Adipose tissue (tissue), 3 donors: ENCODE data around the gene DNAJB9. TPM values are rescaled to one million over a fixed set of nuclear protein-coding genes. Genes with fewer than 3 reads are reported as not detected.

ENCODE experiments used
- H3K27ac ChIP-seq: one replicate; pipeline ENCODE4 v1.5.1; 2013; ENCODE audit warnings: low read depth, low read length
- WGBS, 3 donors: extraction: QIAGEN DNeasy Blood & Tissue Kit; methylation state at CpG; one replicate each; pipeline ENCODE4 v1.1.7; 2013; 5-methylcytosine and 5-hydroxymethylcytosine counted together
- polyA plus RNA-seq, 3 donors: library from polyadenylated mRNA; stranded (reverse); fragments of 200-250 nt; gene quantifications; one replicate each; pipeline ENCODE4 v1.2.3, GENCODE V29; 2013
- donor health status: healthy with polysubstance abuse.
- donor health status: Bipolar disorder and iron deficiency.
- donor health status: healthy.

DNAJB9 gene
- polyA plus RNA-seq, 3 donors = 17.1 to 49.3 (median 18.5) TPM

GRCh38 chr7:108559253-108559652, 10.4 kb upstream of the DNAJB9 start:
- H3K27ac ChIP-seq = no peak overlapping the region
- 89 to 95% (median 90%) methylated on average over 4 of the region's 4 CpGs for WGBS, 3 donors

- WGBS, 3 donors = 96 to 97% (median 96%) methylated on average over 4 of the region's 4 CpGs
- H3K27ac ChIP-seq = no peak overlapping the region
Measured at GRCh38 chr7:108561047-108561619, 8.5 kb upstream of the DNAJB9 start.

- no peak overlapping the region for H3K27ac ChIP-seq
Measured at GRCh38 chr7:108565987-108566386, 3.7 kb upstream of the DNAJB9 start.

- 3 to 14% (median 13%) methylated on average over 24 of the region's 24 CpGs for WGBS, 3 donors
- peak overlapping the region; percentile 93 for H3K27ac ChIP-seq
Measured at GRCh38 chr7:108568801-108569380, 783 bp upstream of the DNAJB9 start.

GRCh38 chr7:108570146-108570755, 577 bp downstream of the DNAJB9 start:
- 0% methylated on average over 33 to 36 of the region's 36 CpGs for WGBS, 3 donors
- peak overlapping the region; percentile 83 for H3K27ac ChIP-seq

- WGBS, 3 donors = 45 to 97% (median 96%) methylated on average over 2 of the region's 2 CpGs
- H3K27ac ChIP-seq = no peak overlapping the region
Measured at GRCh38 chr7:108572480-108572879, 2.8 kb downstream of the DNAJB9 start.

- WGBS, 3 donors = 75 to 94% (median 90%) methylated on average over 2 of the region's 2 CpGs
- no peak overlapping the region for H3K27ac ChIP-seq
Measured at GRCh38 chr7:108575156-108575555, 5.5 kb downstream of the DNAJB9 start.

- no peak overlapping the region for H3K27ac ChIP-seq
- 93 to 98% (median 93%) methylated on average over 1 of the region's 1 CpG for WGBS, 3 donors
Measured at GRCh38 chr7:108576116-108576515, 6.4 kb downstream of the DNAJB9 start.

GRCh38 chr7:108578937-108579336, 9.3 kb downstream of the DNAJB9 start:
- WGBS, 3 donors = 94 to 99% (median 96%) methylated on average over 7 of the region's 7 CpGs
- H3K27ac ChIP-seq = no peak overlapping the region

GRCh38 chr7:108580298-108580697, 10.6 kb downstream of the DNAJB9 start:
- WGBS, 3 donors = 75 to 78% (median 77%) methylated on average over 6 of the region's 6 CpGs
- H3K27ac ChIP-seq = no peak overlapping the region

GRCh38 chr7:108581655-108582491, 12.2 kb downstream of the DNAJB9 start:
- WGBS, 3 donors = 64 to 66% (median 65%) methylated on average over 4 of the region's 4 CpGs
- H3K27ac ChIP-seq = no peak overlapping the region

GRCh38 chr7:108584211-108584610, 14.5 kb downstream of the DNAJB9 start:
- no peak overlapping the region for H3K27ac ChIP-seq
- WGBS, 3 donors = 87 to 100% (median 94%) methylated on average over 1 of the region's 1 CpG

GRCh38 chr7:108585843-108586242, 16.2 kb downstream of the DNAJB9 start:
- WGBS, 3 donors = 65 to 72% (median 72%) methylated on average over 2 of the region's 2 CpGs
- H3K27ac ChIP-seq = no peak overlapping the region

GRCh38 chr7:108586274-108586710, 16.6 kb downstream of the DNAJB9 start:
- H3K27ac ChIP-seq = no peak overlapping the region
- WGBS, 3 donors = 58 to 68% (median 65%) methylated on average over 2 of the region's 3 CpGs

- no peak overlapping the region for H3K27ac ChIP-seq
Measured at GRCh38 chr7:108589199-108589598, 19.5 kb downstream of the DNAJB9 start.

GRCh38 chr7:108589874-108590273, 20.2 kb downstream of the DNAJB9 start:
- 38 to 82% (median 61%) methylated on average over 1 of the region's 1 CpG for WGBS, 3 donors

GRCh38 chr7:108590606-108591005, 20.9 kb downstream of the DNAJB9 start:
- no peak overlapping the region for H3K27ac ChIP-seq
- 76 to 82% (median 81%) methylated on average over 2 of the region's 2 CpGs for WGBS, 3 donors

More at GRCh38 chr7:108589874-108590273, 20.2 kb downstream of the DNAJB9 start:
- H3K27ac ChIP-seq = no peak overlapping the region

GRCh38 chr7:108592646-108593201, 23.1 kb downstream of the DNAJB9 start:
- 39 to 59% (median 53%) methylated on average over 3 of the region's 3 CpGs for WGBS, 3 donors
- H3K27ac ChIP-seq = no peak overlapping the region

GRCh38 chr7:108596560-108596959, 26.9 kb downstream of the DNAJB9 start:
- 60 to 96% (median 94%) methylated on average over 4 of the region's 4 CpGs for WGBS, 3 donors
- H3K27ac ChIP-seq = no peak overlapping the region
